GM18526 (cell line): Measurements from ENCODE around the gene ALG3.

Experiments used
- POLR2A ChIP-seq: IDR thresholded peaks from 3 replicates; pipeline ENCODE4 v1.6.1; 2011; ENCODE audit not compliant: insufficient read length; ENCODE audit errors: extremely low read depth

Gene ALG3

DNA sequence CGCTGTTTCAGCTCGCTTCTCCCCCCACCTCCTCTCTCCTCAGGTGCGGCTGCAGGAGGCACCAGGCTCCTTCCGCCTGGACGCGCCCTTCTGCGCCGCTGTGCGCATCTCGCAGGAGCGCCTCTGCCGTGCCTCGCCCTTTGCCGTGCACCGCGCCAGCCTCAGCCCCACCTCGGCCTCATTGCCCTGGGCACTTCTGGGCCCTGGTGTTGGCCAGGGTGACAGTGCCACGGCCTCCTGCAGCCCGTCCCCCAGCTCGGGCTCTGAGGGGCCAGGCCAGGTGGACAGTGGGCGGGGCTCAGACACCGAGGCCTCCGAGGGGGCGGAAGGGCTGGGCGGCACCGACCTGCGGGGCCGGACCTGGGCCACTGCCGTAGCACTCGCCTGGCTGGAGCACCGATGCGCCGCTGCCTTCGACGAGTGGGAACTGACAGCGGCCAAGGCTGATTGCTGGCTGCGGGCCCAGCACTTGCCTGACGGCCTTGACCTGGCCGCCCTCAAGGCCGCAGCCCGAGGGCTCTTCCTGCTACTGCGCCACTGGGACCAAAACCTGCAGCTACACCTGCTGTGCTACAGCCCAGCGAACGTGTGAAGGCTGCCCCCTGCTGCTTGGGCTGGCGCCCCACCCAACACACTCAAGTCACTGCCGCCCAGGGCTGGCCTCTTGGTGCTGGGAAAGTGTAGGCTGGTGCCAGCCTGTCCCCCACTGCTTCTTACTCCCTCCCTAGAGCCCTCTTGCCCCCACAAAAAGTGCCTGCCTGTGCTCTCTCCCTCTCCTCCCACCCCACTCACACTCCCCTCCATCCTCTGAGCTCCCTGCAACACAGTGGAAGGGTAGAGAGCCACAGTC, 7.1 kb downstream of the ALG3 start:
- no peak for TF ChIP-seq POLR2A

DNA sequence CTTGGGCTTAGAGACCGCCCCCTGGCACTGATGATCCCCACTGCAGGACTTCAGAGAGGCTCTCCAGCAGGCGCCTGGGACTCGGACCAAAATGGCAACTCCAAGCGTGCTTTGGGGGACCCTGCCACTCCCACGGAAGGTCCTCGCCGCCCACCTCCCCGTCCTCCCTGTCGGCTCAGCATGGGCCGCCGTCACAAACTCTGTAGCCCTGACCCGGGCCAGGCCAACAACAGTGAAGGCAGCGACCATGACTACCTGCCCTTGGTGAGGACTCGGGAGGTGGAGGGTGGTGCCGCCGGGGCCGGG, 7.7 kb downstream of the ALG3 start:
- no peak for TF ChIP-seq POLR2A

DNA sequence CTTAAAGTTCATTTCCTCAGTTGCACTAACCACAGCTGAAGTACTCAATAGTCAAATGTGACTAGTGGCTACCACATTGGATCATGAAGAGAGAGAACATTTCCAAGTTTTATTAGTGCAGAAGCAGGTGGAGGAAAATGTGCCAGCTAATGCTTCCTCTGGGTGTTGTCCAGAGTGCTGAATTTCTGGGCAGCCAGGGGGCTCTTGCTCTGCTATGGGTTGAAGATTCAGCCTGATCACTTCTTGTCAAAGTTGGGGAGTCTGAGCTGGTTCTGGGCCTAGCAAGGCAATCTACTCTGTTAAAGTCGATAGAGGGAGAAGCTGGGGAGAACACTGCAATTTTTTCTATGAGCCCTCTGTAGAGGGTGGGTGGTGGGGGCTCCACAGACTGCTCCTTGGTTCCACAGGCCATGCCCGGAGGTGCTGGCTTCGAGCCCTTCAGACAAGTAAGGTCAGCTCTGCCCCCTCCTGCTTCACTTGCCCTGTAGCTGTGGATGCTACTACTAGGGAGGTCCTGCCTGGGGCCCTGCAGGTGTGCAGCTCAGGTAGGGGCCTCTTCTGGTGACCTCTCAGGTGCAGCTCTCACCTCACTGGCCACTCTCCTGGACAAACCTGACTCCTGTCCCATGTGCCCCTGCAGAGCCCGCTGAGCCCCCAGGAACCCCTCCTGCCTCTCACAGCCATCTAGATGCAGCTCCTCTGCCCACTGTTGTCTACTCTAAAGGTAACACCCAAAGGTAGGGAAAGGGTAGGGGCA, 8.2 kb downstream of the ALG3 start:
- TF ChIP-seq POLR2A: no peak

DNA sequence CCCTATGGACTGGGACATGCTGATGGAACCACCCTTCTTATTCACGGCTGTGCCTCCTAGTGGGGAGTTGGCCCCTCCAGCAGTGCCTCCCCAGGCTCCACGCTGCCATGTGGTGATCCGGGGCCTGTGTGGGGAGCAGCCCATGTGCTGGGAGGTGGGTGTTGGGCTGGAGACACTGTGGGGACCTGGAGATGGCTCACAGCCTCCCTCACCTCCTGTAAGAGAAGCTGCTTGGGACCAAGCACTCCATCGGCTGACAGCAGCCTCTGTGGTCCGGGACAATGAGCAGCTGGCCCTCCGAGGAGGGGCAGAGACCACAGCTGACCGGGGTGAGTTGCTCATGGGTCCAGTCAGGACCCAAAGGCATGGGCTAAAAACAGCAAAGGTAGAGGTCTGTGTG, 9.1 kb downstream of the ALG3 start:
- no peak for TF ChIP-seq POLR2A

DNA sequence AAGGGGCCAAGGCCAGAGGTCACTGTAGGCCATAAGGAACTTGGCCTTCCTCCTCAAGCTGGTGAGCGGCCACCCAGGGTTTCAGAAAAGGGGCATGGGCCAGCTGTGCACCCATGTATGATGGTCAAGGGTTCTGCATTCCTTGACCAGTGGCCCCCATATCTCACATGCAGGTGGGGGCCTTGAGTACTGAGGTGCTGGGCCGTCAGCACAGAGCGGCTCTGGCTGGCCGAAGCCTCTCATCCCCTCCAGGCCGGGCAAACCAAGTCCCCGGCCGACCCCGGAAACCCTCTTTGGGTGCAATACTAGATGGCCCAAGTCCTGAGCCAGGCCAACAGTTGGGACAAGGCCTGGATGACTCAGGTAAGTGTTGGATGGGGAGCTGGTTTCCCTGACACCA, 9.5 kb downstream of the ALG3 start:
- no peak for TF ChIP-seq POLR2A

DNA sequence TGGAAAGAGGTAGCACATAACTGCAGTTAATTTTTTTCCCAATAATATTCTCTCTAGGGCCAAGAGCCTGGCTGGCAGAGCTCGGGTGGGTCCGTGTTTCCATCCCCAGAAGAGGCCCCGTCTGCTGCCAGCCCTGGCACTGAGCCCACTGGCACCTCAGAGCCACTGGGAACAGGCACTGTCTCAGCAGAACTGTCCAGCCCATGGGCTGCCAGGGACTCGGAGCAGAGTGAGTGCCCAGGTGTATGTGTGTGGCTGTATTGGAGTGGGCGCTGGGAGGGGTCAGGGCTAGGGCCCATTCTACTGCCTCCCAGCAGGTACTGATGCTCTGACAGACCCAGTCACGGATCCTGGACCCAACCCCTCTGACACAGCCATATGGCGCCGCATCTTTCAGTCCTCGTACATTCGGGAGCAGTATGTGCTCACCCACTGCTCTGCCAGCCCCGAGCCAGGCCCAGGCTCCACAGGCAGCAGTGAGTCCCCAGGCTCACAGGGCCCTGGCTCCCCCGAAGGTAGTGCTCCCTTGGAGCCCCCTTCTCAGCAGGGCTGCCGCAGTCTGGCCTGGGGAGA, 10.4 kb downstream of the ALG3 start:
- TF ChIP-seq POLR2A: no peak

DNA sequence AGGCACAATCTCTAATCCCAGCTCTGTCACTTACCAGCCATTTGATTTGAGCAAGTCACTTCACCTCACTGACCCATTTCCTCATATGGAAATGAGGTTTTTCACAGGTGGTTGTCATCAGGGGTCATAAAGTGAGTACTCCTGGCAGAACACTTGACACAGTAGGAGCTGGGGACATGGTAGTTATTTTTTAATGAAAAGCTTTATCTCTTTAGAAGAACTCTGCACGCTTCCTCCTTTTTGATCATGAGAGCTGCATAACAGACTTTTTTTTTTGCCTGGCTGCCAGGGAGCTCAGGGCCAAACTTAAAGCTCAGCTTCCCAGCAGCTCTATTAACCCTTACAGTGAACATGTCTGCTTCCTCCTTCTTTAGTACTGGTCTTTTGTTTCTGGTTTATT, 11.0 kb downstream of the ALG3 start:
- no peak for TF ChIP-seq POLR2A

DNA sequence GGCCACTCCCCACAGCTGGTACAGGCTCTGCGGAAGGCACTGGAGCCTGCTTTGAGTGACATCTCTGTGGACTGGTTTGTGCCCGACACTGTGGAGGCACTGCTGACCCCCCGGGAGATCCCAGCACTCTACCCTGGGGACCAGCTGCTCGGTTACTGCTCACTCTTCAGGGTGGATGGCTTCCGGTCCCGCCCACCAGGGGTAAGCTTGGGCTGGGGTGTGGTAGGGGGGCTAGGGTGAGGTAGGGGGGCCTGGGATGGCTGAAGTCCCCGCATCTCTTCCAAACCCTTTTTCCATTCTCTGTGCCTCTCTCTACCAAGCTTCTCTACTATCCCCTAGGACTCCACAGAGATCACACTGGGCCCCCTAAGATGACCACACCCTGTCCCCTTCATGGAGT, 11.6 kb downstream of the ALG3 start:
- TF ChIP-seq POLR2A: no peak

DNA sequence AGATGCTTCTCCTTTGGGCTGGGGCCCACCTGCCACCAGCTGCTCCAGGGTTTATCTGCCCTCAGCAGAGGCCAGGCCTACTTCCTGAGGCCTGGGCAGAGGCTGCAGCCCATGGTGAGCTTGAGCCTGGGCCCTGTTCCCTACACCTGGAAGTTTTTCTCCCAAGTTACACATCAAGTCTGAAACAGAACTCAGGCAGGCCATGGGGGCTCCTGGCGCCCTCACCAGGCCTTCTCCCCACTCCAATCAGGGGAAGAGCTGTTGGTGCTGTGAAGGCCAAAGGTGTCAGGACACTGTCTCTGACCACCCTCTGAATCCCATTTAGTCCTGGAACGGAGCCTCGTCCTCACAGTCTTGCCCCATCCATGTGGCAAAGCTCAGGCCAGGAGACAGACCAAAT, 12.1 kb downstream of the ALG3 start:
- TF ChIP-seq POLR2A: no peak

DNA sequence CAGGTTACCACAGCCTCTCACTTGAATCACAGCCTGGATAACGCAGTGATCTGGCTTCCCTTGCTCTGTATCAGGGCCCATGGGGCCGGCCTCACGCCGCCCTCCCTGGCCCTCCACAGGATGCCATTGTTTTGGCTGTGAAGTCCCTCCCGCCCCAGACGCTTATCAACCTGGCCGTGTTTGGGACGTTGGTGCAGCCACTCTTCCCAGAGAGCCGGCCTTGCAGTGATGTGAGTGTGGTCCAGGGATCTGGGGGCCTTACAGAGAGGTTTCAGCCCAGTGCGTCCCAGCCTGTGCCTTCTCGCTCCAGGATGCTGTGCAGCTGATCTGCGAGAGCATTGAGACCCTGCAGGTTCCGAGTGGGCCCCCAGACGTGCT, 12.7 kb downstream of the ALG3 start:
- TF ChIP-seq POLR2A: no peak

DNA sequence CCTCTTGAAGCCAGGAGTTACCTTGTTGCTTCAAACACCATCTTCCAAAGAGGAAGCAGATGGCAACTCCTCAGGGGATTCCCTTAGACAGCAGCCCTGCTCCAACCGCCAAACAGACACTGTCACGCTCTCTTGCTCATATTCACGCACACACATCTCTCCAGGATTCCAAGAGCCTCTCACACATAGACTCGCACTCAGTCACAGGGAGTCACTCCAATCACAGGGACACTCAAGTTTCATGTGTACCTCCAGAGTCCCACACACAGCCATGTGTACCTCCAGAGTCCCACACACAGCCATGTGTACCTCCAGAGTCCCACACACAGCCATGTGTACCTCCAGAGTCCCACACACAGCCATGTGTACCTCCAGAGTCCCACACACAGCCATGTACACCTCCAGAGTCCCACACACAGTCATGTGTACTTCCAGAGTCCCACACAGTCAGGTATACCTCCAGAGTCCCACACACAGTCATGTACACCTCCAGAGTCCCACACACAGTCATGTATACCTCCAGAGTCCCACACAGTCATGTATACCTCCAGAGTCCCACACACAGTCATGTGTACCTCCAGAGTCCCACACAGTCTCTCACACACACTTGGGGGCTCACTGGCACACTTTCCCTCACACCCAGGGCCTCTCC, 13.3 kb downstream of the ALG3 start:
- no peak for TF ChIP-seq POLR2A

DNA sequence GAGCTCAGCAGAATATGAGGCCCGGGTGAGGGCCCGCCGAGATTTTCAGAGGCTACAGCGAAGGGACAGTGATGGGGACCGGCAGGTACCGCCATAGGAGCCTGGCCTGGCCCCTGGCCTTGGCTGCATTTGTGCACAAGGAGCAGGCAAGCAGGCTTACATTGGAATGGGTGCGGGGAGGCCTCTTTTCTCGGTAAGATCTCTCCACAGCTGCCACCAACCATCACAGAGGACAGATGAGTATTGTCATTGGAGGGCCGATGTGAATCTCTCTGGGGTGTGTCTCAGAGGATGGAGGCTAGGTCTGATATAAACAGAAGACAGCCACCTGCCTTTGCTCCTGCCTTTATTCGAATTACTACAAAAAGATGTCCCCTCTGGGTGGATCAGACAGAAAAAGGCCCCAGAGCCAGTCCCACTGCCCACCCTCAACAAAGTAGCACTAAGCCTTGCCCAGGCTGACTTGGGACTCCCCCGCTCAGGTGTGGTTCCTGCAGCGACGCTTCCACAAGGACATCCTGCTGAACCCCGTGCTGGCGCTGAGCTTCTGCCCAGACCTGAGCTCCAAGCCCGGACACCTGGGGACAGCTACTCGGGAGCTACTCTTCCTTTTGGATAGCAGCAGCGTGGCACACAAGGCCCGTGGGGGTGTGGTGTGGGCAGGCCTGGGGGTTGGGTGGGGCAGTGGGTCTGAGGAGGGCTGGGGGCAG, 13.9 kb downstream of the ALG3 start:
- TF ChIP-seq POLR2A: no peak

DNA sequence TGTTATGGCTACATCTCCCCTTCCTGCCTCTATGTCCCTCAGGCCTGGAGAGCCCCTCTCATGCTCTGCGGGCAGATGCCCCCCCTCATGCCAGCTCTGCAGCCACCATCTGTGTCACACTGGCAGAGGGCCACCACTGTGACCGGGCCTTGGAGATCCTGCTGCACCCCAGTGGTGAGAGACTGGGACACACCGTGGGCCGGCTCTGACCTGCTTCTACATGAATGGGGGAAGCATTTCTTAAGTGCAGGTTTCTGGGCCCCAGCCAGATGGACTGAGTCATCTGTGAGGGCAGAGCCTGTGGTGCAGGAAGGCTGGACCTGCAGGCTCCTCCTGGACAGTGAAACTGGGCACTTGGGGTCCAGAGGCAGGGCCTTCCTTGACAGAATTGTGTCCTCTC, 14.5 kb downstream of the ALG3 start:
- TF ChIP-seq POLR2A: no peak

DNA sequence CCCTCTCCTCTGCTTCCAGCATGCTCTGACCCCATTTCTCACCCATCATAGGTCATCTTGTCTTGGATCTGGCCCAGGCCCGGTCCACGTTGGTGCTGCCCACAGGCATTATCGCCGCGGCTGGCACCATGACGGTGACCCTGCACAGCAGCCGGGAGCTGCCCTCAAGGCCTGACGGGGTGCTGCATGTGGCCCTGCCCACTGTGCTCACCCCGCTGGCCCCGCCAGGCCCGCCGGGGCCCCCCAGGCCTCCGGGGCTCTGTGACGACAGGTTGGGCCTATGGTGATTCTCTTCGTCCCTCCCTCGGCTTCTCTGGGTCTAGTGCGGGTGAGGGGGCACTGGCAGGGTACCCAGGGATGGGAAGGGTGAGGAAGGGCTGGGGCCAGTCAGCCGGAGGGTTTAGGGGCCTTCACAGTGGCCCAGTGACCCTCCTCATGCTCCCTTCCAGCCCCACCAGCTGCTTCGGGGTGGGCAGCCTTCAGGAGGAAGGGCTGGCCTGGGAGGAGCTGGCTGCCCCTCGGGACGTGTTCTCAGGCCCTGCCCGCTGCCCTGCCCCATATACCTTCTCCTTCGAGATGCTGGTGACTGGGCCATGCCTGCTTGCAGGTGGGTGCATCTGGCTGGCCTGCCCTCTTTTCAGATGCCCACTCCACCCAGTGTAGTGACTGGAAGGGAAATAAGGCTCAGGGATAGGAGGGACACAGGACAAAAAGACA, 15.5 kb downstream of the ALG3 start:
- TF ChIP-seq POLR2A: no peak

DNA sequence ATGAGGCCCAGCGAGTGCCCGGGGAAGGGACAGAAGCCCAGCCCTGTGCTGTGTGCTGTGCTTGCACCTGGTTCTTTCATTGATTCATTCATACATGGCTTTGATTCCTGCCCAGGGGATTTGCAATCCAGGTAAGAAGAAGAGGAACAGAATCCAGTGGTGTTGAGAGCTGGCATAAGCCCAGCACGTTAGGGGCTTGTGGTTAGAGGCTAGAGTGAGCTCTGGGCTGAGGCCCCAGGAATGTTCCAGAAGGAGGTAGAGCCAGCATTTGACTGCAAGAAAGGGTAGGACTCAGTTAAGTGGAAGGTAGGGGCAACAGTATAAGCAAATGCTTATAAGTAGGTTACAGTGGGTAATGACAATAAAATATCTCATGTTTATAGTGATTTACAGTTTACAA, 17.1 kb downstream of the ALG3 start:
- no peak for TF ChIP-seq POLR2A
